Measurements from ENCODE around the gene ATP6V1G1. TPM values are rescaled to one million over a fixed set of nuclear protein-coding genes. Genes with fewer than 3 reads are reported as not detected.

Gene ATP6V1G1
- total and polyA plus RNA-seq, 2 of the 13 experiments (the other 11 are each of a cell fraction or from before 2014, with no cell fraction given) = 108 to 158 TPM

GRCh38 chr9:114570742-114571141, 16.8 kb upstream of the ATP6V1G1 start (continued):
- TF ChIP-seq HDAC2 (CRISPR knock-in tag; IDR thresholded peaks at IDR 0.05) = peak; percentile 47; the same call in 1 of the 2 replicates
- no peak for TF ChIP-seq ZBTB37 (CRISPR knock-in tag; IDR thresholded peaks at IDR 0.05)
- peak; percentile 64; the same call in 1 of the 2 replicates for TF ChIP-seq ZMYM2 (CRISPR knock-in tag; IDR thresholded peaks at IDR 0.05)
- TF ChIP-seq HHEX (CRISPR knock-in tag; IDR thresholded peaks at IDR 0.05) = no peak
- TF ChIP-seq RCOR2 (CRISPR knock-in tag; IDR thresholded peaks at IDR 0.05) = peak; percentile 78
- TF ChIP-seq RARA (CRISPR knock-in tag; IDR thresholded peaks at IDR 0.05) = 0 out of 2 replicates have a peak, but pooled peaks have one; percentile 16
- TF ChIP-seq ZNF746 (CRISPR knock-in tag; IDR thresholded peaks at IDR 0.05) = no peak
- no peak for TF ChIP-seq ZNF180 (CRISPR knock-in tag; IDR thresholded peaks at IDR 0.05; ENCODE audit: borderline replicate concordance, low read depth)
- TF ChIP-seq MEF2D (CRISPR knock-in tag; IDR thresholded peaks at IDR 0.05) = no peak
- no peak for TF ChIP-seq BCLAF1 (IDR thresholded peaks at IDR 0.05)
- no peak for TF ChIP-seq YEATS4 (CRISPR knock-in tag; IDR thresholded peaks at IDR 0.05; ENCODE audit: borderline replicate concordance)
- no peak for TF ChIP-seq PAF1 (CRISPR knock-in tag; IDR thresholded peaks at IDR 0.05)
- TF ChIP-seq NBN (conservative IDR thresholded peaks at IDR 0.05) = no peak
